GF-D8 (cell line): ENCODE data around the gene C11orf54.
"Not testable (repeated sequence)": the region's sequence is repeated elsewhere in the genome, so short reads cannot be mapped to it uniquely, and the experiment has no call there.

Experiments used
- DNase-seq: peaks from one replicate; lab custom pipeline; 2025; lab: John Stamatoyannopoulos, UW

The C11orf54 gene

DNA sequence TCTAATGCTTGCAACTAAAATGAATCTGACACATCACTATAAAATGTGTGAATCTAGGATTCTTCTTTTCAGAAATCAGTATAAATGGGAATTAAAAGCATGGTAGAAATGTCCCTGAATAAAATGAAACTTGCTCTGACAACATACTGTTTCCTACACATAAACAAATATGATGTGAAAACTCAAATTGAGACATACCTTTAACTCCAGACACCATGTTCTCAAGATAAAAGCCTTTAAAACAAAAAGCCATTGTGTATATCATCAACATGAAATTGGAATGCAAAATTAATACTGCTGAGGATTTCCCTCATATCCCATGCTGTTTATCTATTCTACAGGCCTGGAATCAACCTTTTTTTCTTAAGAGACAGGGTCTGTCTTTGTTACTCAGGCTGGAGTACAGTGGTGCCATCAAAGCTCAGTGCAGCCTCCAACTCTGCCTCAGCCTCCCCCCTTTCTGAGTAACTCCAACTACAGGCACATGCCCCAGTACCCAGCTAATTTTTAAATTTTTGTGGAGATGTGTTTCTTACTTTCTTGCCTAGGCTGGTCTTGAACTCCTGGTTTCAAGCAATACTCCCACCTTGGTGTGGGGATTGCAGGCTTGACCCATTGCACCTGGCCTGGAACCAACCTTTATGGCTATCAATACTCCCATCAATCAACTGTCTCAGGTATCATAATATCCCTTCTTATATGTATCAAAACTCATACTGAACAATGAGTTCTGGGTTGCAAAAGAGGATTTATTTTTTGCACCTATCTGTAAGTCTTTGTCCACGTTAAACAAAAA, 6.8 kb upstream of the C11orf54 start:
- DNase-seq = no peak

DNA sequence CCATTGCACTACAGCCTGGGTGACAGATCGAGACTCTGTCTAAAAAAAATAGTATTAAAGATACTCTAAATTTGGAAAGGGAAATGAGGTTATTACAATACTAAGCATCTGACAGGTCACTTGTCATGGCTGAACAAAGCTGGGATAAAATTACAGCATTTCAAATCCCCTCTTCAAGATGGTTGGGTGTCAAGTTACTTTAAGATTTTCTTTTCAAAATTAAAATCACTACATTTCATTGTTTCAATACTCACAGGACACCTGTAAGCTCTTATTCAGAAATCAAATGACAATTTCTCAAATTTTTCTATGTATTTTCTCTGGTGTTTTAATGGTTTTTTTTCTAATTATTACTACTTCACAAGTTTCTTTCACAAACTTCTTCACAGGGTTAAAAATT, 5.8 kb upstream of the C11orf54 start:
- DNase-seq = no peak

DNA sequence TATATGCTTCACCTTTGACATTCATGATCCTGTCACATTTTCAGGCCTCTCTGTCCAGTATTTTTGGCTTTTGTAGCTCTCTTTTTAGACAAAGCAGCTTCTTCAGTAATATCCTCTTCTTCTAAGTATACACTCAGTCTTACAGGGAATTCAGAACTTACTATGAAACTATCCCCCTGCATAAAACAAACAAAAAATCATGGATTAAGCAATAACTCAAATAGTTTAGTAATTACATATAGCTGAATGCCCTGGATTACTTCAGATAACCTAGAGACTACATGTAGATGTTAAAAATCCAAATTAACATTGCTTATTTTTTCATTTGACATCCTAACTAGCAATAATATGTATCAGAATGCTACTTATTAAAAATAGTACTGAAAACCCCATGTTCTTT, 5.3 kb upstream of the C11orf54 start:
- no peak for DNase-seq

DNA sequence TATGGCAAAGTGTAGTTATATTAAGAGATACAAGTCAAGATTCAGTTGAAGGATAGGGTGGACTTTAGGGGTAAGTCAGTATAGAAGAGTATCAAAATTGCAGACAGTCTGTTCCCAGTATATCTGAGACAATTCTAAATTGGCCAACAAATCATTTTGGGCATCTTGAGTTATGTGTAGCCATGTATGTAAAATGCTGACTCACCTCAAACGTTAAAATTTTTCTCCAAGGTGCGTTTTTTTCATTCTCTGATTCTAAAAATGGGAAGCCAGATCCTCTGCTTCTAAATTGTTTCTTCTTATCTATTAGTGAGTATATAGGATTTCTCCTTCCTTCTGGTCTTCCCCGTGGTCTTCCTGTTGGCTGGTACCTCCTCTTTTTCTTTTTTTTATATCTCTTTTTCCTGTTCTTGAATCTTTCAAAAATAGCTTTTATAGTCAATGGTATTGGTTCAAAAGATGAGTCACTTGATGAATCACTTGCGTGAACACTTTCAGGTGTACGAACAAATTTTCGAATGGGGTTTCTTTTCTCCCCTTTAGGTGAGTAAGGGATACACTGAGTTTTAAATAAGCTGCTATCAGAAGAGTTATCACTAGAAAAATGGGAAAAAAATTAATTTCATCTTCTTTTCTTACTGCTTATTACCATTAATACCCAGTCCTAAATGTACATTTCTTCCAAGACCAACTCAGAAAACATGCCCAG, 3.4 kb upstream of the C11orf54 start:
- DNase-seq = no peak

DNA sequence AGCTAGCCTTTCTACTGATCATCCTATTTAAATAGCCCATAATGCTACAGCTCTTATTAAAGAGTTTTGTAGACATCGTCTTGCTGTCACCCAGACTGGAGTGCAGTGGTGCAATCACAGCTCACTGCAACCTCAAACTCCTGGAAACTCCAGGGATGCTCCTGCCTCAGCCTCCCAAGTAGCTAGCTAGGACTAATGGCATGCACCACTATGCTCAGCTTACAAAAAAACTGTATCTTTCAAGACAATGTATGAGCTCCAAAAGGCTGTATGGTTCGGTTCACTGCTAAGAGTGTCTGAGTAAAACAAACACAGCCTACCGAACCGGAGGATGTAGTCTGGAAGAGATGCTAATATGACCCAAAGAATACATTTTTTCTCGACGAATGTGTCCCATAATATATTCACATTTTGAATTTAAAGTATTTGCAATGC, 2.8 kb upstream of the C11orf54 start:
- DNase-seq = no peak

DNA sequence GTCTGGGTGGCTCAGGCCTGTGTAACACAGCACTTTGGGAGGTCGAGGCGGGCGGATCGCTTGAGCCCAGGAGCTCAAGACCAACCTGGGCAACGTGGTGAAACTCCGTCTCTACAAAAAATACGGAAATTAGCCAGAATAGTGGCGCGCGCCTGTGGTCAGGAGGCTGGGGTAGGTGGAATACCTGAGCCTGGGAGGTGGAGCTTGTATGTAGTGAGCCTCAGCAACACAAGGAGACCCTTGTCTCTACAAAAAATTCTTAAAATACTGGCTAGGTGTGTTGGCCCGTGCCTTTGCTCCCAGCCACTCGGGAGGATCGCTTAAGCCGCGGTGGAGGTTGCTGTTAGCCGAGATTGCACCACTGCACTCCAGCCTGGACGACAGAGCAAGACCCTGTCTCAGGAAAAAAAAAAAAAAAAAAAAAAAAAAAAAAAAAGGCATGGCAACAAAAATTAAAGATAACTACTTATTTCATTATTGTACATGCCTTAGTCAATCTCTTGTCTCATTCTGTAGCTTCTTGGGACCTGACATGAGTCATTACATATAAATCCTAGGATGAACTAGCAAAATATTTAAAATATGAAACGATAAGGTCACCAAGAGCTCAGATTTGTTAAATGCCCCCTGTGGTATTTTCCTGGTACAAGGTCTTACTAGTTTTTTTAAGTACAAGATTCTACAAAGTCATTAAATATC, 1.3 kb upstream of the C11orf54 start:
- peak; percentile 13 for DNase-seq

DNA sequence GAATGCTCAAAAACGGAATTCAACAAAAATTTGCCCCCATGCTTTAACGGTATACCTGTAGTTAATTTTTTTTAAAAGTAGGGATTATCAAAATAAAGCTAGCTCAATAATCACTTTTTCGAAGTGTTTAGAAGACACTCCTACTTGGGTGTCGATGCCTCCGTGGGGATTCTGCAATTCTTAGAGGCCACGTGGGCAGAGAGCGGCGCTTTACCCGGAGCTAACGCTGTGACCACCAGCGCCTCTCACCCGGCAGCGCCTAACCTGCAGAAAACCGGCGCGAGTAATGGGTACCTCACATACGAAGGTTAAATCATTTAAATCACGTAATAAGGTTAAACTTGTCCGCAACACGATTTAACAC, 760 bp upstream of the C11orf54 start:
- DNase-seq = peak; percentile 12

DNA sequence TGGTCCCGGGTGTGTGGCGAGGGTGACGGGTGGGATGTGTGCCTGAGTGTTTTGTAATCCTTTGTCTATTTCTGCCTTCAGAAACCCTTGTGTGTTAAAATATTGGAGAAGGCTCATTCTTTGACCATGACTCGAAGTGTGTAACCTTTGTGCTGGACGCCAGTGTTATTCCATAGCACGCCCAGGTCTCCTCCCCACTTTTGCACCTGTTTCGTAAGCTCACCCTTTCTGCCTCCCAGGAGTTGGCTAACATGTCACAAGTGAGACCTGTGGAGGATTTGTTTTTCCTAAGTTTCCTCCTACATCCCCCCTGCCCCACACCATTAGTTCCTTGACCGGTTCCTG, 382 bp downstream of the C11orf54 start:
- peak; percentile 73 for DNase-seq

DNA sequence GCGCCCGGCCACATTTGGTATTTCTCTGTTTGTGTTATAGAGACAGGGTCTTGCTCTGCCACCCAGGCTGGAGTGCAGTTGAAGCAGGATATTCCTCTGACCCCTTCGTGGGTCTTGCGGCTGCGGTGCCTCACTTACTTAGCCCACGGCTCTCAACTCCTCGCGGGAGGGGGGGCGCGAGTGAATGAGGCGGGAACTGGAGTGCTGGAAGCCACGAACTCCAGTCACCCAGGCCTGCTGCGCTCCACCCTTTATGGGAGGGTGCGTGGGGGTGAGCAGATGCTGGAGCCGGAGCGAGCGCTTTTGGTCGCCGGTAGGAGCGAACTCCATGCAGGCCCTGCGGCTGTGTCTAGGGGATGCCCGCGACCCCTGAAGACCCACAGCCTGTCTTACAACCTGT, 1.8 kb downstream of the C11orf54 start:
- no peak for DNase-seq

DNA sequence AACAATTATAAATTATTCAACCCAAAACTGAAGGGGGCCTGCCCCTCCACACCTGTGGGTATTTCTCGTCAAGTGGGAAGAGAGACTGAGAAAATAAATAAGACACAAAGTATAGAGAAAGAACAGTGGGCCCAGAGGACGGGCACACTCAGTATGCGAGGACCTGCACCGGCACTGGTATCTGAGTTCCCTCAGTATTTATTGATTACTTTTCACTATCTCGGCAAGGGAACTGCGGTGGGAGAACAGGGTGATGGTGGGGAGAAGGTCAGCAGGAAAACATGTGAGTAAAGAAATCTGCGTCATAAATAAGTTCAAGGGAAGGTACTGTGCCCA, 3.2 kb downstream of the C11orf54 start:
- no peak for DNase-seq

DNA sequence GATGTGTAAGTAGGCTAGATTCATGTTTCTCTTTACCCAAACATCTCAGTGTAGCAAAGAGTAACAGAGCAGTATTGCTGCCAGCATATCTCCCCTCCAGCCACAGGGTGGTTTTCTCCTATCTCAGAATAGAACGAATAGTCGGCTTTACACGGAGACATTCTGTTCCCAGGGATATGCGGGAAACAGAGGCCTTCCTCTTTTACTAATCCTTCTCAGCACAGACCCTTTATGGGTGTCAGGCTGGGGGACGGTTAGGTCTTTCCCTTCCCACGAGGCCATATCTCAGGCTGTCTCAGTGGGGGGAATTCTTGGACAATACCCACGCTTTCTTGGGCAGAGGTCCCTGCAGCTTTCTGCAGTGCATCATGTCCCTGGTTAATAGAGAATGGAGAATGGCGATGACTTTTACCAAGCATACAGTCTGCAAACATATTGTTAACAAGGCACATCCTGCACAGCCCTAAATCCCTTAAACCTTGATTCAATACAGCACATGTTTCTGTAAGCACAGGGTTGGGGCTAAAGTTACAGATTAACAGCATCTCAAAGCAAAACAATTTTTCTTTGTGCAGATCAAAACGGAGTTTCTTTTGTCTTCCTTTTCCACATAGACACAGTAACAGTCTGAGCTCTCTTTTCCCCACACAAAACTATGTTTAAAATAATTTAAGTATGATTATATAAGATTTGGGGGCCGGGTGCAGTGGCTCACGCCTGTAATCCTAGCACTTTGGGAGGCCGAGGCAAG, 3.7 kb downstream of the C11orf54 start:
- DNase-seq = not testable (repeated sequence)

DNA sequence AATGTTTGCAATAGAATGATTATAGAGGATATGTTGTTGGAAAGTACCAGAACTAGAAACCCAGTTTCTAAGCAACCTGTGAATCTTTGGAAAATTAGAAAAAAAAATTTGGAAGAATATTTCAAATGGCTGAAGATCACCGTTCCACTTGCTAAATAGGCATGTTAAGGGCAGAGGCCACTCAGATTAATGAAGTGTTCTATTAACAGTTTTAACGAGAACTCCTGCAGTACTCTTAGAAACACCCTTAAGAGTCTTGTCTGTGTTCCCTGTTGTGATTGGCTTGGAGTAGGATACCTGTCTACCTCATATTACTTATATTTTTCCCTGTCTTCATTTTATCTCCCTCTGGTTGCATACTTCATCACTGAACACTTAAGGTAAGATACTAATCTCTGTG, 4.6 kb downstream of the C11orf54 start:
- no peak for DNase-seq

DNA sequence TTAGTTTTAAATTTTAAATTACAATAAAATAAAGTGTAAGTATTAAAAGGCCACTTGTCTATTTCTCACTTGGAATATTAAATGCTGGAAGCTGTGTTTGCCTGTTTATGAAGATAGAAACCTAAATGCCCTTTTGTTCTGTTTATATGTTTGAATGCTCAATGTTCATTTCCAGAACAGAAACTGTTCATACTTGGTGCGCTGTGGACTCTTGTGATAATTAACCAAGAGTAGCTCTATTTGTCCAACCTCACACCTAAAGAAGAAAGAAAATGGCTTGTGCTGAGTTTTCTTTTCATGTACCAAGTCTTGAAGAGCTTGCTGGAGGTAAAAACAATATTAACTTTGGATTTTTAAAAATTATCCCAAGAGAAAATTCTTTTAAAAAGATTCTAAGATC, 5.7 kb downstream of the C11orf54 start:
- no peak for DNase-seq

DNA sequence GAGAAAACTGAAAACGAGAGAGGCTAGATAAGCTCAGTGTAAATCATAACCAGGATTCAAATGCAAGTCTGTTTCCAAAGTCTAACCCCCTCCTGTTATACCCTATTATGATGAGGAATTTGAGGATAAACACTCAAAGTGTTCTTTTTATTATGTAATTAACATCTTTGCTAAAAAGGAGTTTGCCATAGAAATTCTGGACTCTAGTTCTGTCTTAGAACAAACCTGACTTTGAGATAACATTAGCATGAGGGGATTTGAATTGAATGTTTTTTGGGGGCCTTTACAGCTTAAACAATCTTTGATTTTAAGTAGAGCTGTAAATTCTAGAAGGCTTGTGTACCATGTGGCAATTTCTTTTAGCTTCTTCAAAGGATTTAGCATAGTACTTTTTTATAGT, 9.5 kb downstream of the C11orf54 start:
- DNase-seq = no peak

DNA sequence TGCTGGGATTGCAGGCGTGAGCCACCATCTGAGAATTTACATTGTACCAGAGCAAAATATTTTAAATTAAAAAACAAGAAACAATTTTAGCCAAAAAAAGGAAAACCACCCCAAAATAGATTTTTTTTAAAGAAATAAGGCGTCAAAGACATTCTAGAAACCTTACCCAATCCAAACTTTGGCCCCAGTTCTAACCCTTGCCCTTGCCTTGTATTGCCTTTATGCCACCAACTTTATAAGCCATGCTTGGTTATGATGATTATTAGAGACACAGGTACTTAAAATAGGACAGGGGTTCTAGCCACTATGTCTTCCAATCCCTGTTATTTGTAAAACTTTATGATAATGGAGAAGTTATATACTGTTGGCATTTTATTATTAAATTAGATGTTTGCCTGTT, 11.8 kb downstream of the C11orf54 start:
- no peak for DNase-seq

DNA sequence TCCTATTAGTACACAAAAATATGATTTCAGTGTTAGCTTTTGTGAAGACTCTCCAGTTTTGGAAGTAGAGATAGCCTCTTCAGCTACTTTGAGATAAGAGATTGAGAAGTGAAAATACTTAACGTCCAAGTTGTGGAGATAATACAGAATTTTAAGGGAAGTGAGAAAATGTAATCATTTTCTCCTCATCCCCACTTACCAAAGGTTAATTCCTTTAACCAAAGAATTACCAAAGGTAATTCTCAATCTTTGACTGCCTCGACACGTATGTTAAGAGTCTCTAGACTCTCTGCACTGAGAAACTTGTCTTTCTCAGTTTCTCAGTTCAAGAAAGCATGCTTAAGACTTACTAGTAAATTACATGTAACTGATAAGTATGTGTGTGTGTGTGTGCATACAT, 15.3 kb downstream of the C11orf54 start:
- no peak for DNase-seq

DNA sequence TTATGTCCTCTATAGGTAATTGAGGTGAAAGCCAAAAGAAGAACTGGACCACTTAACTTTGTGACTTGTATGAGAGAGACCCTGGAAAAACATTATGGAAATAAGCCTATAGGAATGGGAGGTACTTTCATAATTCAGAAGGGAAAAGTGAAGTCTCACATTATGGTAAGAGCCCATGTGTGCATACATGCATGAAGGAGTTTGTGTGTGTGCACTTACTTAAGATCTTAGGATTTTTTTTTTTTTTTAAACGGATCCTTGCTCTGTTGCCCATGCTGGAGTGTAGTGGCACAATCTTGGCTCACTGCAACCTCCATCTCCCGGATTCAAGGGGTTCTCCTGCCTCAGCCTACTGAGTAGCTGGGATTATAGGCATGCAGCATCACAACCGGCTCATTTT, 15.8 kb downstream of the C11orf54 start:
- no peak for DNase-seq

DNA sequence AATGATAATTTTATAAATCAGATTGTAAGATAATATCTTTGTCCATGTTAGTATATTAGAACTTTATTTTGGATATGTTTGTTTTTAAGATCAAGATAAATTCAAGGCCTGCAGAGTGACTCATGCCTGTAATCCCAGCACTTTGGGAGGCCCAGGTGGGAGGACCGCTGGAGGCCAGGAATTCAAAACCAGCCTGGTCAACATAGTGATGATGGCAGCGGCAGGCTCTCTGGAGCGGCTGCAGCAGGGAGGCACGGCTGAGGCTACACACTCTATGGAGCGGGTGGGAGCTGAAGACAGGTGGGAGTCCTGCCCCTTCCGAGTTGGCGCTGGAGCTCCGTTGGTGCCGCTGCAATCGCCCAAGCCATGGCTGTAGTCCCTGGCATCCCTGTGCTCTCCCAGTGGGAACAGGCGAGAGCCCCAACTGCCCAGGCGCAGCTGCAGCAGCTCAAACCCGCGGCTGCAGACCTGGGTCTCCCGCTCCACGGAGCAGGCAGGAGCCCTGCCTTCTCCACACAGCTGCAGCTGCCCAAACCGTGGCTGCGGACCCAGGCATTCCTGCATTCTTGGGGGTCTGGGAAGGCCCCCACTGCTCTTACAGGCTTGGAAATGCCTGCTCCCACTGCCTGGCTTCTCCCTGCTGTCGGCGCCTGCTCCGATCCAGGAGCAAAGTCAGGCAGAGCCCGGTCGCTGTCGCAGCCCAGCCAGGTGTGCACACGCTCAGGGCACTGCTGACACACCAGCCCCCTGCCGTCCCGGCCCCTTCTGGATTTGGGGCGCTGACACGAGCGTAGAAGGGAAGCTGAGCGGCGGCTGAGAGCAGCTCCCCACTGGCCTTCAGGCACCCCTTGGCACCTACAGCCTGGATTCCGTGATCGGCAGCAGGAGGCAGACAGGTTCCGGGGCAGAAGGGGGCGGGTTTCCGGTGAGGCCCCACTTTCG, 16.7 kb downstream of the C11orf54 start:
- no peak for DNase-seq

DNA sequence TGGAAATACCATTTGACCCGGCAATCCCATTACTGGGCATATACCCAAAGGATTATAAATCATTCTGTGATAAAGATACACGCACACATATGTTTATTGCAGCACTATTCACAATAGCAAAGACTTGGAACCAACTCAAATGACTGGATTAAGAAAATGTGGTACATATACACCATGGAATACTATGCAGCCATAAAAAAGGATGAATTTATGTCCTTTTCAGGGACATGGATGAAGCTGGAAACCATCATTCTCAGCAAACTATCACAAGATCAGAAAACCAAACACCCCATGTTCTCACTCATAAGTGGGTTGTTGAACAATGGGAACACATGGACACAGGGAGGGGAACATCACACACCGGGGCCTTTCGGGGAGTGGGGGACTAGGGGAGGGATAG, 17.7 kb downstream of the C11orf54 start:
- not testable (repeated sequence) for DNase-seq

DNA sequence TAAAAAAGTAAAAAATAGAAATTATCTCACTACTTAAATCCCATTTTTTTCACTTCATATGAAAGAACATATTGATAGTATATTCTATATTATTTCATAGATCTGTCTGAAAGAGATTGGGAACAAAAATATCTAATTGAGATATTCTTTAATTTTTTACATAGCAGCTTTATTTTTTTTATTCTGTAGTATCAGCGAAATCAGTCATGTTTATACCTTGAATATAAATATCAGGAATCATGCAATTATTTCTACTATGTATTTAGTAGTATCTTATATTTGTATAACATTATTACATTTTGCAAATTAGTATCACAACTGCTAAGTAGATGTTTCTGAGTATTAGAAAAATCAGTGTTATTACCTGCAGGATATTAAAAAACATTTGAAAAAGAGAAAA, 20.4 kb downstream of the C11orf54 start:
- DNase-seq = no peak

DNA sequence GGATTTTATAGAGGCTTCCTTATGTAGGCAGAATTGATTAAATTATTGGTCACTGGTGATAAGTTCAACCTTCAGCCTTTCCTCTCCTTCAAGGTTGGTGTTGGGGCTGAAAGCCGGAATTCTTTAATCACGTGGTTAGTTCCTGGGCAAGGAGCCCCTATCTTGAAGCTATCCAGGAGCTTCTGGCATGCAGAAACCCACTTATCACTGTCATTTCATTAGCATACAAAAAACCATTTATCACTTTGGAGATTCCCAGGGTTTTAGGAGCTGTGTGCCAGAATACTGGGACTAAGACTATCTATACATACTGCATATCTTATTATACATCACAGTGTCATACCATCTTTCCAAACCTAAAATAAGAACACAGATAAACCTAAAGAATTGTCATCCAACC, 24.1 kb downstream of the C11orf54 start:
- DNase-seq = no peak

DNA sequence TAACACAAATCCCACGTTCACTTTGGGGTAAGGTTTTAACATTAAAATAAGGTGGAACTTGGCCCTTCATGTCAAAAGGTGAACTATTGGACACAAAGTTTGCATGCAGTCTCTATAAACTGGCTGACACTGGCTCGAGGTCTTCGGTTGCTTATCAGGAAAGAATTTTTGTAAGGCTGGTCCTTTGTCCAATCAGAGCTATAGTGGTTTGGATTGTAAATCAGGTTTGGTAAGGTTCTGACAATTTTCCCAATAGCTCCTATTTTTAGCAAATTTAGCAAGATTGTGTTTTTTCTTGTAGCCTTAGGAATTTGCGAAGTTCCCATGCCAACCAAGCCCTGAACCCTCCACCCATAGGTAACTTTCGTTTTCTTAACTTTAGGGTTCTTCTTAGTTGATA, 25.0 kb downstream of the C11orf54 start:
- DNase-seq = no peak
